Ishikawa (cell line): ENCODE results near the gene CLUH.

ENCODE experiments used
- CREB1 ChIP-seq: IDR thresholded peaks from 2 replicates; pipeline ENCODE4 v1.6.1; 2012; ENCODE audit warnings: low read depth
- EGR1 ChIP-seq: IDR thresholded peaks from 2 replicates; pipeline ENCODE4 v1.6.1; 2012
- EP300 ChIP-seq: IDR thresholded peaks from 2 replicates; pipeline ENCODE4 v1.6.1; 2012; ENCODE audit warnings: borderline replicate concordance
- FOXM1 ChIP-seq: IDR thresholded peaks from 2 replicates; pipeline ENCODE4 v1.6.1; 2012; ENCODE audit warnings: low read depth, borderline replicate concordance
- MAX ChIP-seq: IDR thresholded peaks from 2 replicates; pipeline ENCODE4 v1.6.1; 2012
- NFIC ChIP-seq: IDR thresholded peaks from 2 replicates; pipeline ENCODE4 v1.6.1; 2012
- RAD21 ChIP-seq: IDR thresholded peaks from 2 replicates; pipeline ENCODE4 v1.6.1; 2012; ENCODE audit warnings: low read depth
- REST ChIP-seq: IDR thresholded peaks from 2 replicates; pipeline ENCODE4 v1.6.1; 2012; ENCODE audit warnings: low read depth, mild to moderate bottlenecking
- TAF1 ChIP-seq: IDR thresholded peaks from 2 replicates; pipeline ENCODE4 v1.6.1; 2012; ENCODE audit warnings: low read depth, mild to moderate bottlenecking
- TCF12 ChIP-seq: IDR thresholded peaks from 2 replicates; pipeline ENCODE4 v1.6.1; 2012; ENCODE audit warnings: low read depth
- TEAD4 ChIP-seq: IDR thresholded peaks from 2 replicates; pipeline ENCODE4 v1.6.1; 2012
- YY1 ChIP-seq: IDR thresholded peaks from 2 replicates; pipeline ENCODE4 v1.6.1; 2012; ENCODE audit warnings: low read depth
- ZBTB7A ChIP-seq: IDR thresholded peaks from 2 replicates; pipeline ENCODE4 v1.6.1; 2012; ENCODE audit warnings: low read depth
- TF ChIP-seq, protein P1 (sequence below): IDR thresholded peaks from 2 replicates; pipeline ENCODE4 v1.6.1; 2012

Gene CLUH

DNA sequence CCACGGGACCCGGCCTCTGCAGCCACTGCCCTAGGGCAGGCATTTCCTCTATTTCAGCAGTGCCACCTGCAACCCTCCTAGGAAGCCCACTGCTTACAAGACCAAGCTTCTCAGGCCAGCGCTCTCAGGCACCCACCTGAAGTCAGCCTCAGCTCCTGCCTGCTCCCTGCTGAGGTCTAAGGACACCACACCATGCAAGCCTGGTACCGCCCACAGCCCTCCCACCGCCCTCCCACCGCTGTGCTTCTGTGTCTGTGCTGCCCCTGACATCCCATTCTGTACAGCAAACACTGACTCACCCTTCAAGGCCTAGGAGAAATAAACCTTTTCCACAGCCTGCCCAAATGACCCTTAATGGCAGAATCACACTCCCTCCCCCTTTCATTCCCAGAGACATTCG is 6.3 kb downstream of the CLUH start:
- TF ChIP-seq TCF12 (no peak), CREB1 (no peak), RAD21 (no peak), TAF1 (no peak), TEAD4 (no peak), EP300 (no peak), EGR1 (no peak), REST (no peak), YY1 (no peak), NFIC (no peak)
- TF ChIP-seq, protein P1, sequence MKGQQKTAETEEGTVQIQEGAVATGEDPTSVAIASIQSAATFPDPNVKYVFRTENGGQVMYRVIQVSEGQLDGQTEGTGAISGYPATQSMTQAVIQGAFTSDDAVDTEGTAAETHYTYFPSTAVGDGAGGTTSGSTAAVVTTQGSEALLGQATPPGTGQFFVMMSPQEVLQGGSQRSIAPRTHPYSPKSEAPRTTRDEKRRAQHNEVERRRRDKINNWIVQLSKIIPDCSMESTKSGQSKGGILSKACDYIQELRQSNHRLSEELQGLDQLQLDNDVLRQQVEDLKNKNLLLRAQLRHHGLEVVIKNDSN, result no peak

- TF ChIP-seq RAD21, result no peak
- TF ChIP-seq NFIC, result no peak
- TF ChIP-seq YY1, result no peak
- no peak for TF ChIP-seq EGR1
- no peak for TF ChIP-seq FOXM1
- TF ChIP-seq REST, result no peak
- TF ChIP-seq MAX, result no peak
- TF ChIP-seq, protein P1, result no peak
Observed at GRCh38 chr17:2704890-2705248, 6.7 kb downstream of the CLUH start.

- TF ChIP-seq YY1 (no peak), TEAD4 (no peak), ZBTB7A (no peak), CREB1 (no peak), RAD21 (no peak), TCF12 (no peak), NFIC (no peak), EP300 (no peak), FOXM1 (no peak)
- TF ChIP-seq, protein P1, result no peak
Observed at GRCh38 chr17:2704031-2704889, 7.3 kb downstream of the CLUH start.

GRCh38 chr17:2703606-2704005 is 8.0 kb downstream of the CLUH start:
- TF ChIP-seq TCF12 (no peak), CREB1 (no peak), FOXM1 (no peak), EP300 (no peak), TEAD4 (no peak), ZBTB7A (no peak), TAF1 (no peak)
- TF ChIP-seq, protein P1, result no peak

GRCh38 chr17:2703181-2703580 is 8.4 kb downstream of the CLUH start:
- TF ChIP-seq YY1, result no peak
